Loucy (cell line): ENCODE results near the gene SYT1.

Source experiments
- H2AFZ ChIP-seq: fragments of 200-600 bp; sonication (generic); 2 replicates; pipeline ENCODE4 v1.6.0; 2016; ENCODE audit warnings: antibody characterized with exemption, mild to moderate bottlenecking, low read length, moderate library complexity
- H3F3A ChIP-seq: fragments of 200-600 bp; 2 replicates; pipeline ENCODE4 v1.6.0; 2016; ENCODE audit warnings: antibody characterized with exemption, low read depth, mild to moderate bottlenecking
- H3K27me3 ChIP-seq: fragments of 200-600 bp; sonication (generic); 2 replicates; pipeline ENCODE4 v1.6.1; 2014; ENCODE audit warnings: low read length, mild to moderate bottlenecking; ENCODE audit not compliant: insufficient read depth, poor library complexity, severe bottlenecking
- H3K36me3 ChIP-seq: fragments of 200-600 bp; sonication (generic); 2 replicates; pipeline ENCODE4 v1.6.1; 2016; ENCODE audit warnings: low read length; ENCODE audit not compliant: insufficient read depth
- H3K4me1 ChIP-seq: fragments of 200-600 bp; sonication (generic); 2 replicates; pipeline ENCODE4 v1.5.1; 2014; ENCODE audit warnings: low read length, mild to moderate bottlenecking; ENCODE audit not compliant: insufficient read depth, poor library complexity, severe bottlenecking
- H3K4me2 ChIP-seq: fragments of 200-600 bp; sonication (generic); 2 replicates; pipeline ENCODE4 v1.6.0; 2014; ENCODE audit warnings: antibody characterized with exemption, low read length, low read depth, mild to moderate bottlenecking; ENCODE audit not compliant: poor library complexity, severe bottlenecking
- H3K4me3 ChIP-seq: fragments of 200-600 bp; sonication (generic); 2 replicates; pipeline ENCODE4 v1.5.1; 2014; ENCODE audit warnings: low read length, mild to moderate bottlenecking, mixed read lengths; ENCODE audit not compliant: poor library complexity, severe bottlenecking
- H3K79me2 ChIP-seq: fragments of 200-600 bp; sonication (generic); 2 replicates; pipeline ENCODE4 v1.6.1; 2014; ENCODE audit warnings: low read length; ENCODE audit not compliant: insufficient read depth
- H3K9ac ChIP-seq: fragments of 200-600 bp; sonication (generic); 2 replicates; pipeline ENCODE4 v1.6.0; 2014; ENCODE audit warnings: mild to moderate bottlenecking, low read depth, low read length, moderate library complexity; ENCODE audit not compliant: poor library complexity, severe bottlenecking
- H3K9me2 ChIP-seq: fragments of 200-600 bp; sonication (generic); replicated peaks from 2 replicates; pipeline ENCODE4 v1.6.1; 2016; ENCODE audit warnings: low read depth, low read length, mixed read lengths
- H3K9me3 ChIP-seq: fragments of 200-600 bp; sonication (generic); 2 replicates; pipeline ENCODE4 v1.6.1; 2014; ENCODE audit warnings: mild to moderate bottlenecking, antibody characterized with exemption, low read length, low read depth; ENCODE audit not compliant: insufficient read depth
- H4K20me1 ChIP-seq: fragments of 200-600 bp; sonication (generic); 2 replicates; pipeline ENCODE4 v1.6.0; 2014; ENCODE audit warnings: antibody characterized with exemption, low read length, mild to moderate bottlenecking; ENCODE audit not compliant: insufficient read depth, poor library complexity, severe bottlenecking
- CTCF ChIP-seq: fragments of 200-600 bp; sonication (generic); conservative IDR thresholded peaks from 2 replicates; pipeline ENCODE4 v1.5.1; 2014; ENCODE audit warnings: mild to moderate bottlenecking, antibody characterized with exemption, low read length
- EZH2phosphoT487 ChIP-seq: fragments of 200-600 bp; IDR thresholded peaks from 2 replicates; pipeline ENCODE4 v1.6.1; 2018; ENCODE audit warnings: antibody characterized with exemption, mild to moderate bottlenecking, moderate library complexity, borderline replicate concordance

Gene SYT1

GRCh38 chr12:79069009-79069408 is 204.4 kb downstream of the SYT1 start:
- Histone ChIP-seq H3K9ac (no peak overlapping the region), H3K4me2 (no peak overlapping the region), H3K9me2 (no peaks in the 10 kb centered on the region), H3K36me3 (no peaks in the 10 kb centered on the region), H3K79me2 (no peaks in the 10 kb centered on the region), H3K4me1 (no peaks in the 10 kb centered on the region), H3K4me3 (no peak overlapping the region), H3K27me3 (no peaks in the 10 kb centered on the region), H3F3A (no peaks in the 10 kb centered on the region), H4K20me1 (no peaks in the 10 kb centered on the region), H3K9me3 (no peaks in the 10 kb centered on the region), H2AFZ (no peak overlapping the region)
- TF ChIP-seq EZH2phosphoT487 (no peak), CTCF (no peak)

GRCh38 chr12:79071498-79071897 is 206.9 kb downstream of the SYT1 start:
- no peaks in the 10 kb centered on the region for H3K4me1 ChIP-seq
- H2AFZ ChIP-seq = no peak overlapping the region
- H3K4me2 ChIP-seq = no peak overlapping the region
- H3K27me3 ChIP-seq = no peaks in the 10 kb centered on the region
- no peaks in the 10 kb centered on the region for H4K20me1 ChIP-seq
- no peak for TF ChIP-seq CTCF
- TF ChIP-seq EZH2phosphoT487 = no peak
- no peaks in the 10 kb centered on the region for H3K9me3 ChIP-seq
- H3F3A ChIP-seq = no peaks in the 10 kb centered on the region
- no peaks in the 10 kb centered on the region for H3K79me2 ChIP-seq
- H3K36me3 ChIP-seq = no peaks in the 10 kb centered on the region
- no peaks in the 10 kb centered on the region for H3K9me2 ChIP-seq
- no peak overlapping the region for H3K4me3 ChIP-seq
- no peak overlapping the region for H3K9ac ChIP-seq

GRCh38 chr12:79073506-79073905 is 208.9 kb downstream of the SYT1 start:
- H2AFZ ChIP-seq = no peak overlapping the region
- no peaks in the 10 kb centered on the region for H3K27me3 ChIP-seq
- no peaks in the 10 kb centered on the region for H3K9me2 ChIP-seq
- H3F3A ChIP-seq = no peaks in the 10 kb centered on the region
- H3K4me3 ChIP-seq = no peak overlapping the region
- no peaks in the 10 kb centered on the region for H3K36me3 ChIP-seq
- H3K4me1 ChIP-seq = no peaks in the 10 kb centered on the region
- no peaks in the 10 kb centered on the region for H3K9me3 ChIP-seq
- H4K20me1 ChIP-seq = no peaks in the 10 kb centered on the region
- no peak overlapping the region for H3K4me2 ChIP-seq
- no peaks in the 10 kb centered on the region for H3K79me2 ChIP-seq
- TF ChIP-seq EZH2phosphoT487 (no peak), CTCF (no peak)
- H3K9ac ChIP-seq = no peak overlapping the region
